IPS DF 4.7 (cell line): ENCODE data around the gene ARMH1.
"Not testable (repeated sequence)": the region's sequence is repeated elsewhere in the genome, so short reads cannot be mapped to it uniquely, and the experiment has no call there.

Experiments used
- DNase-seq: peaks from one replicate; pipeline ENCODE4 v3.0.0-alpha.2; 2013; ENCODE audit warnings: low spot score; ENCODE audit errors: extremely low read depth

ARMH1 gene

GRCh38 chr1:44693900-44694299 is 19.4 kb downstream of the ARMH1 start:
- no peak for DNase-seq

- DNase-seq = no peak
Observed at GRCh38 chr1:44694863-44695478, 20.5 kb downstream of the ARMH1 start.

GRCh38 chr1:44695671-44696070 is 21.2 kb downstream of the ARMH1 start:
- no peak for DNase-seq

- no peak for DNase-seq
Observed at GRCh38 chr1:44696101-44696500, 21.6 kb downstream of the ARMH1 start.

- DNase-seq = no peak
Observed at GRCh38 chr1:44696789-44697345, 22.4 kb downstream of the ARMH1 start.

GRCh38 chr1:44698138-44698537 is 23.6 kb downstream of the ARMH1 start:
- no peak for DNase-seq

GRCh38 chr1:44699375-44699774 is 24.9 kb downstream of the ARMH1 start:
- DNase-seq = not testable (repeated sequence)

GRCh38 chr1:44700573-44700972 is 26.1 kb downstream of the ARMH1 start:
- no peak for DNase-seq

- DNase-seq = no peak
Observed at GRCh38 chr1:44701141-44701573, 26.6 kb downstream of the ARMH1 start.

GRCh38 chr1:44705470-44705869 is 31.0 kb downstream of the ARMH1 start:
- DNase-seq = no peak

- no peak for DNase-seq
Observed at GRCh38 chr1:44705938-44706337, 31.4 kb downstream of the ARMH1 start.

- no peak for DNase-seq
Observed at GRCh38 chr1:44707112-44707881, 32.8 kb downstream of the ARMH1 start.

GRCh38 chr1:44707959-44708831 is 33.7 kb downstream of the ARMH1 start:
- no peak for DNase-seq

- DNase-seq = no peak
Observed at GRCh38 chr1:44713321-44713781, 38.8 kb downstream of the ARMH1 start.

GRCh38 chr1:44714532-44714931 is 40.0 kb downstream of the ARMH1 start:
- no peak for DNase-seq

- no peak for DNase-seq
Observed at GRCh38 chr1:44714944-44715571, 40.5 kb downstream of the ARMH1 start.

- DNase-seq = no peak
Observed at GRCh38 chr1:44717156-44717555, 42.6 kb downstream of the ARMH1 start.

- no peak for DNase-seq
Observed at GRCh38 chr1:44717653-44718052, 43.1 kb downstream of the ARMH1 start.

GRCh38 chr1:44718091-44718490 is 43.6 kb downstream of the ARMH1 start:
- DNase-seq = no peak

- DNase-seq = no peak
Observed at GRCh38 chr1:44719318-44719717, 44.8 kb downstream of the ARMH1 start.

GRCh38 chr1:44720281-44720680 is 45.8 kb downstream of the ARMH1 start:
- DNase-seq = no peak
